ENCODE measurements around the gene RAC2.

Gene RAC2

GRCh38 chr22:37267661-37268413 lies 23.8 kb upstream of the RAC2 start:
- Histone ChIP-seq H3K9me3 (ENCODE audit: control insufficient read depth in 1 of 2, low read length in 2 of 2) (peaks cover 4 to 11% of the 10 kb centered on the region in 2 donors), H3K9ac (ENCODE audit: low read depth in 1 of 2, low read length in 2 of 2) (no peak overlapping the region), H3K27me3 (ENCODE audit: control insufficient read depth in 1 of 2, insufficient read depth in 2 of 2, low read length in 2 of 2) (peaks cover 0 to 3% of the 10 kb centered on the region in 2 donors), H3K4me3 (ENCODE audit: low read depth in 1 of 2, low read length in 2 of 2) (peak overlapping the region in 1 of 2 donors; percentile 65), H3K4me1 (ENCODE audit: control insufficient read depth in 1 of 2, insufficient read depth in 2 of 2, low read length in 2 of 2) (no peaks in the 10 kb centered on the region), H3K27ac (ENCODE audit: low read depth, low read length) (peak overlapping the region; percentile 46), H3K36me3 (ENCODE audit: control insufficient read depth in 1 of 2, insufficient read depth in 2 of 2, low read length in 2 of 2) (no peaks in the 10 kb centered on the region)

GRCh38 chr22:37267135-37267587 lies 23.1 kb upstream of the RAC2 start:
- Histone ChIP-seq H3K9me3 (ENCODE audit: control insufficient read depth in 1 of 2, low read length in 2 of 2) (peaks cover 4 to 11% of the 10 kb centered on the region in 2 donors), H3K4me3 (ENCODE audit: low read depth in 1 of 2, low read length in 2 of 2) (peak overlapping the region; percentile 47 to 65), H3K36me3 (ENCODE audit: control insufficient read depth in 1 of 2, insufficient read depth in 2 of 2, low read length in 2 of 2) (no peaks in the 10 kb centered on the region), H3K27ac (ENCODE audit: low read depth, low read length) (no peak overlapping the region), H3K9ac (ENCODE audit: low read depth in 1 of 2, low read length in 2 of 2) (peak overlapping the region in 1 of 2 donors; percentile 49), H3K27me3 (ENCODE audit: control insufficient read depth in 1 of 2, insufficient read depth in 2 of 2, low read length in 2 of 2) (peaks cover 3 to 7% of the 10 kb centered on the region in 2 donors), H3K4me1 (ENCODE audit: control insufficient read depth in 1 of 2, insufficient read depth in 2 of 2, low read length in 2 of 2) (no peaks in the 10 kb centered on the region)

GRCh38 chr22:37266581-37267134 lies 22.6 kb upstream of the RAC2 start:
- Histone ChIP-seq H3K9ac (ENCODE audit: low read depth in 1 of 2, low read length in 2 of 2) (peak overlapping the region in 1 of 2 donors; percentile 49), H3K27ac (ENCODE audit: low read depth, low read length) (no peak overlapping the region), H3K36me3 (ENCODE audit: control insufficient read depth in 1 of 2, insufficient read depth in 2 of 2, low read length in 2 of 2) (no peaks in the 10 kb centered on the region), H3K27me3 (ENCODE audit: control insufficient read depth in 1 of 2, insufficient read depth in 2 of 2, low read length in 2 of 2) (peaks cover 5 to 10% of the 10 kb centered on the region in 2 donors), H3K4me1 (ENCODE audit: control insufficient read depth in 1 of 2, insufficient read depth in 2 of 2, low read length in 2 of 2) (no peaks in the 10 kb centered on the region), H3K9me3 (ENCODE audit: control insufficient read depth in 1 of 2, low read length in 2 of 2) (peaks cover 4 to 11% of the 10 kb centered on the region in 2 donors), H3K4me3 (ENCODE audit: low read depth in 1 of 2, low read length in 2 of 2) (peak overlapping the region; percentile 32 to 47)

- Histone ChIP-seq H3K36me3 (ENCODE audit: control insufficient read depth in 1 of 2, insufficient read depth in 2 of 2, low read length in 2 of 2) (no peaks in the 10 kb centered on the region), H3K4me1 (ENCODE audit: control insufficient read depth in 1 of 2, insufficient read depth in 2 of 2, low read length in 2 of 2) (peaks cover 5 to 6% of the 10 kb centered on the region in 2 donors), H3K27ac (ENCODE audit: low read depth, low read length) (no peak overlapping the region), H3K9ac (ENCODE audit: low read depth in 1 of 2, low read length in 2 of 2) (no peak overlapping the region), H3K27me3 (ENCODE audit: control insufficient read depth in 1 of 2, insufficient read depth in 2 of 2, low read length in 2 of 2) (peaks cover 7 to 20% of the 10 kb centered on the region in 2 donors), H3K9me3 (ENCODE audit: control insufficient read depth in 1 of 2, low read length in 2 of 2) (peaks cover 4 to 11% of the 10 kb centered on the region in 2 donors), H3K4me3 (ENCODE audit: low read depth in 1 of 2, low read length in 2 of 2) (no peak overlapping the region)
Measured at GRCh38 chr22:37263966-37264887, 20.2 kb upstream of the RAC2 start.

- Histone ChIP-seq H3K9ac (ENCODE audit: low read depth in 1 of 2, low read length in 2 of 2) (no peak overlapping the region), H3K27ac (ENCODE audit: low read depth, low read length) (no peak overlapping the region), H3K4me1 (ENCODE audit: control insufficient read depth in 1 of 2, insufficient read depth in 2 of 2, low read length in 2 of 2) (peaks cover 12 to 14% of the 10 kb centered on the region in 2 donors), H3K9me3 (ENCODE audit: control insufficient read depth in 1 of 2, low read length in 2 of 2) (peaks cover 4 to 11% of the 10 kb centered on the region in 2 donors), H3K27me3 (ENCODE audit: control insufficient read depth in 1 of 2, insufficient read depth in 2 of 2, low read length in 2 of 2) (peaks cover 7 to 20% of the 10 kb centered on the region in 2 donors), H3K4me3 (ENCODE audit: low read depth in 1 of 2, low read length in 2 of 2) (no peak overlapping the region), H3K36me3 (ENCODE audit: control insufficient read depth in 1 of 2, insufficient read depth in 2 of 2, low read length in 2 of 2) (no peaks in the 10 kb centered on the region)
Measured at GRCh38 chr22:37262346-37262745, 18.3 kb upstream of the RAC2 start.

- Histone ChIP-seq H3K4me1 (ENCODE audit: control insufficient read depth in 1 of 2, insufficient read depth in 2 of 2, low read length in 2 of 2) (peaks cover 12 to 14% of the 10 kb centered on the region in 2 donors), H3K27me3 (ENCODE audit: control insufficient read depth in 1 of 2, insufficient read depth in 2 of 2, low read length in 2 of 2) (peaks cover 10 to 20% of the 10 kb centered on the region in 2 donors), H3K4me3 (ENCODE audit: low read depth in 1 of 2, low read length in 2 of 2) (no peak overlapping the region), H3K9me3 (ENCODE audit: control insufficient read depth in 1 of 2, low read length in 2 of 2) (peaks cover 4 to 11% of the 10 kb centered on the region in 2 donors), H3K36me3 (ENCODE audit: control insufficient read depth in 1 of 2, insufficient read depth in 2 of 2, low read length in 2 of 2) (no peaks in the 10 kb centered on the region), H3K9ac (ENCODE audit: low read depth in 1 of 2, low read length in 2 of 2) (no peak overlapping the region), H3K27ac (ENCODE audit: low read depth, low read length) (no peak overlapping the region)
Measured at GRCh38 chr22:37260901-37261336, 16.9 kb upstream of the RAC2 start.

GRCh38 chr22:37260155-37260795 lies 16.2 kb upstream of the RAC2 start:
- Histone ChIP-seq H3K9me3 (ENCODE audit: control insufficient read depth in 1 of 2, low read length in 2 of 2) (peaks cover 4 to 11% of the 10 kb centered on the region in 2 donors), H3K9ac (ENCODE audit: low read depth in 1 of 2, low read length in 2 of 2) (no peak overlapping the region), H3K27me3 (ENCODE audit: control insufficient read depth in 1 of 2, insufficient read depth in 2 of 2, low read length in 2 of 2) (peaks cover 10 to 20% of the 10 kb centered on the region in 2 donors)

GRCh38 chr22:37259540-37260029 lies 15.5 kb upstream of the RAC2 start:
- H3K36me3 ChIP-seq (ENCODE audit: control insufficient read depth in 1 of 2, insufficient read depth in 2 of 2, low read length in 2 of 2) = no peaks in the 10 kb centered on the region
- H3K4me1 ChIP-seq (ENCODE audit: control insufficient read depth in 1 of 2, insufficient read depth in 2 of 2, low read length in 2 of 2) = peaks cover 12 to 14% of the 10 kb centered on the region in 2 donors
- no peak overlapping the region for H3K4me3 ChIP-seq (ENCODE audit: low read depth in 1 of 2, low read length in 2 of 2)
- no peak overlapping the region for H3K27ac ChIP-seq (ENCODE audit: low read depth, low read length)
- peaks cover 10 to 20% of the 10 kb centered on the region in 2 donors for H3K27me3 ChIP-seq (ENCODE audit: control insufficient read depth in 1 of 2, insufficient read depth in 2 of 2, low read length in 2 of 2)
- no peak overlapping the region for H3K9ac ChIP-seq (ENCODE audit: low read depth in 1 of 2, low read length in 2 of 2)
- peaks cover 4 to 11% of the 10 kb centered on the region in 2 donors for H3K9me3 ChIP-seq (ENCODE audit: control insufficient read depth in 1 of 2, low read length in 2 of 2)

More at GRCh38 chr22:37260155-37260795, 16.2 kb upstream of the RAC2 start:
- Histone ChIP-seq H3K27ac (ENCODE audit: low read depth, low read length) (no peak overlapping the region), H3K36me3 (ENCODE audit: control insufficient read depth in 1 of 2, insufficient read depth in 2 of 2, low read length in 2 of 2) (no peaks in the 10 kb centered on the region), H3K4me3 (ENCODE audit: low read depth in 1 of 2, low read length in 2 of 2) (no peak overlapping the region), H3K4me1 (ENCODE audit: control insufficient read depth in 1 of 2, insufficient read depth in 2 of 2, low read length in 2 of 2) (peaks cover 12 to 14% of the 10 kb centered on the region in 2 donors)

- Histone ChIP-seq H3K4me3 (ENCODE audit: low read depth in 1 of 2, low read length in 2 of 2) (no peak overlapping the region), H3K9ac (ENCODE audit: low read depth in 1 of 2, low read length in 2 of 2) (no peak overlapping the region), H3K27me3 (ENCODE audit: control insufficient read depth in 1 of 2, insufficient read depth in 2 of 2, low read length in 2 of 2) (peaks cover 10 to 20% of the 10 kb centered on the region in 2 donors), H3K4me1 (ENCODE audit: control insufficient read depth in 1 of 2, insufficient read depth in 2 of 2, low read length in 2 of 2) (peaks cover 12 to 14% of the 10 kb centered on the region in 2 donors), H3K9me3 (ENCODE audit: control insufficient read depth in 1 of 2, low read length in 2 of 2) (peaks cover 0 to 4% of the 10 kb centered on the region in 2 donors), H3K36me3 (ENCODE audit: control insufficient read depth in 1 of 2, insufficient read depth in 2 of 2, low read length in 2 of 2) (no peaks in the 10 kb centered on the region), H3K27ac (ENCODE audit: low read depth, low read length) (no peak overlapping the region)
Measured at GRCh38 chr22:37258753-37259401, 14.8 kb upstream of the RAC2 start.

Measured in duodenal mucosa (tissue), 2 donors.